GM12873 (cell line): ENCODE data around the gene CD163.

Experiments used
- CTCF ChIP-seq: IDR thresholded peaks from 2 replicates; pipeline ENCODE4 v1.5.1; 2012; ENCODE audit warnings: low read depth, mild to moderate bottlenecking, moderate library complexity, low read length, control low read depth; ENCODE audit not compliant: insufficient read depth; ENCODE audit errors: missing control alignments

Gene CD163

GRCh38 chr12:7499636-7500035 lies 3.9 kb downstream of the CD163 start:
- no peak for TF ChIP-seq CTCF

DNA sequence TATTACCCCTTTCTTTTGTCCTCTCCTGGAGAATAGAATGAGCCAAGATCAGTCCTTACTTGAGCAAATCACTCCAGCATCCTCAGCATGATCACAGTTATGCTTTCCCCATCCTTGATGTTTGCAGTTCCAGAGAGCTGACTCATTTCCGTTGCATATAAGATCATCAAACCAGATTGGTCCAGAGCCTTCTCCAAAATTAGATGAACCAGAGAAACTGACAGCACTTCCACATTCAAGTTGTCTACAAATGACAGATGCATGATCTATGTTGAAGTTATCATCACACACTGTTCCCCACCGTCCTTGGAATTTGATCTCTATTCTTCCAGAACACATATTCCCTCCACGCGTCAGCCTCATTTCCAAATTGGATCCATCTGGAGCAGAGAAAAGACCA lies 4.8 kb downstream of the CD163 start:
- TF ChIP-seq CTCF = no peak

DNA sequence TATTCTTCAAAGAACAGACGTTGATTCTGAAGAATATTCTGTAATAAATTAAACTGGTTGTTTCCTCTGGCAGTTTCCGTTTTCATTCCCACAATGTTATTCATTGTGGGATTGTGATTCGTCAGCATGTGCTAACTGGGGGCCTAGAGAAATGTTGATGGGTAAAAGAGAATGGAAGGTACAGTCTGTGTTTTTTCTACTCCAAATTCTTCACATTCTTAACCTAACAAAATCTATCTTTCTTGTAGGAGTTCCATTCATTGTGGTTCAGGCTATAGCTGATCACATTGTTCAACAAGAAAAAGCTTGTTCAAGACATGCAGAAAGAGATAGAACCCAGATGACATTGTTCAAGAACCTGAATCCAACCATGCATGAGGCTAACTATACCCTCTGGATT lies 5.9 kb downstream of the CD163 start:
- TF ChIP-seq CTCF = no peak

DNA sequence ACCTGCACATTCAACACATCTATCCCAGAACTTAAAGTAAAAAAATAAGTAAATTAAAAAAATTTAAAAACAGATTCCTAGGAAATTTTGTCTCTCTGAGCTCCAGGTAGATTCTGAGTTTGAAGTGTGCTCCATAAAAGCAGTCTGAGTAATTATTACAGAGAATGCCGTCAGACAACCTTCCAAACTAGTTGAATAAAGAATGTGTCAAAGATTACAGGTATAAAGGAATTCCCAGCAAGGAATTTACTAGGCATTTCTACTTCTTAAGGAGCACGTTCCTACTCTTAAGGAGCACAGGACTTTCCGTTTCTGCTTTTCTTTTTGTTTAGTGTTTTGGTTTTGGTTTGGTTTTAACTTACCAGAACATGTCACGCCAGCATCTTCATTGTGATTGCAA lies 7.1 kb downstream of the CD163 start:
- no peak for TF ChIP-seq CTCF

- TF ChIP-seq CTCF = no peak
Observed at GRCh38 chr12:7495136-7495535, 8.4 kb downstream of the CD163 start.

DNA sequence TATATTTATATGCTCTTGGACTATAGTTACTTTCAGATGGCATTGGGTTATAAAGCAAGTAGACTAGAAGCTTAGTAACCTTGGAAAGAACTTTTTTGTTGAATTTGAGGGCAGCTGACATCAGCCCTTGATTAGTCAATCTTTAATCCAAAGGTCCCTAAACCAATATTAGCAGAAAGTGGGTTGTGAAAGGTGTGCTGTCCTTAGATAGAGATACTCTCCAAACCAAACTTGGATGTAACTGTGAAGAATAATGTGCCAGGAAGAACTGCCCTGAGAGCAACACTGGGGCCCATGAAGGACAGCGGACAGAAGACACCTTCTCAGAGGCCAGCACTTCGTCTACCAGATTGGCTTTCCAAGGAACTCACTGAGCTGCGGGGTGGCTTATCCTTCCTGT lies 10.6 kb downstream of the CD163 start:
- TF ChIP-seq CTCF = no peak

DNA sequence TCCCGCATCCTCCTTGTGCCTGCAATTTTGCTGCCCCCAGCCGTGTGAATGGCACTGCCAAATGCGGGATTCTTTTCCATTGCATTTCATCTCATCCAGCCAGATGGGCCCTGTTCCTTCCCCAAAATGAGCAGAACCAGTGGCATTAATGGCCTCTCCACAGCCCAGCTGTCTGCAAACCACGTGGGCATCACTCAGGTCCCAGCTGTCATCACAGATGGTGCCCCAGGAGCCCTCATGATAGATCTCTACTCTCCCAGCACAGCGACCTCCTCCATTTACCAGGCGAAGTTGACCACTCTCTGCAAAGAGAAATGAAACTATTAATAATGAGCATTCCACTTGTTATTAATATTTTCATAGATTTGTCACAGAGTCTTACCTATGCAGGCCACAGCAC lies 17.1 kb downstream of the CD163 start:
- TF ChIP-seq CTCF = no peak

- TF ChIP-seq CTCF = no peak
Observed at GRCh38 chr12:7485095-7485494, 18.5 kb downstream of the CD163 start.
